GM18502 (cell line): ENCODE measurements around the gene RPRD1A.
A peak's percentile ranks its signal among the peaks of the same experiment; 100 is the strongest.
"Not testable (repeated sequence)": the region's sequence is repeated elsewhere in the genome, so short reads cannot be mapped to it uniquely, and the experiment has no call there.

ENCODE experiments used
- ATAC-seq: cut with Tn5 transposase; IDR thresholded peaks from one replicate; pipeline ENCODE4 v1.9.1; 2021; ENCODE audit warnings: mild to moderate bottlenecking; ENCODE audit not compliant: unreplicated experiment, poor library complexity

The RPRD1A gene

DNA sequence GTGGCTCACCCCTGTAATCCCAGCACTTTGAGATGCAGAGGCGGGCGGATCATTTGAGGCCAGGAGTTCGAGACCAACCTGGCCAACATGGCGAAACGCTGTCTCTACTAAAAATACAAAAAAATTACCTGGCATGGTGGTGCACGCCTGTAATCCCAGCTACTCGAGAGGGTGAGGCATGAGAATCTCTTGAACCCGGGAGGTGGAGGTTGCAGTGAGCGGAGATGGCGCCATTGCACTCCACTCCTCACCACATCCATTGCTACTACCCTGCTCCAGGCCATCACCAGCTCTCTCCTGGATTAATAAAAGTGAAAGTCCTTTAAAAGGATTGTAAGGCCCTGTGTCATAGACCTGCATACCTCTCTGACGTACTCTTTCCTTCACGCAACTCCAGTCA is 93.7 kb downstream of the RPRD1A start:
- no peak for ATAC-seq

DNA sequence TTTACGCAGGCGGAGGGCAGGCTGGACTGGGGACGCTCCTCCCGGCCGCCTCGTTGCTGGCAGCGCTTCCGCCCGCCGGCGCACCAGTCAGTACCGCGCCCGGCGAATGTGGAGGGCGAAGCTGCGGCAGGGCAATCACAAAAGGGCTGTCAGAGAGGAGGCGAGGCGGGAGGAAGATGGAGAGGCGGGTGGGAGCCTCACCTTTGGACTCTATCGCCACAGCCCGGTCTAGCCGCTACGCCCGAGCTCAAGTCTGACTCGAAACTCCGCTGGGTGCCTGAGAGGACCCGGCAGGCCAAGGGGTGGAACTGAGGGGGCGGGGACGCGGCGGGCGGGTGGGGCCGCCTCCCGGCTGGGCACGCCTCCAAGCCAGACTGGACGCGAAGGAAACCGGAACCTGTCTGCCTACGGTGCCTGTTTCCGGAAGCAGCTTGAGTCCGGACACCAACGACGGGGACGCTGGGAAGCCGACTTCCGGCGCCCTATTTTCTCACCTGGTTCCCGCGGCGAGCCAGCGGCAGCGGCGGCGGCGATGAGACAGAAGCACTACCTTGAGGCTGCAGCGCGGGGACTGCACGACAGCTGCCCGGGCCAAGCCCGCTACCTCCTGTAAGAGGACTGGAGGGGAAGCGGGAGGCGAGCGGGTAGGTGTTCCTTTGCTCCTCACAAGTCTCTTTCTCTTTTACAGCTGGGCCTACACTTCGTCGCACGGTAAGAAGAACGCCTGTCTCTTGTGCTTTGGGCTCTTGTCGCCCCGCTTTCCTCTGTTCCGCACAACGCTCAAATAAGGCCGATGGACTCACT is 95.0 kb downstream of the RPRD1A start, which contains the start of gene RMP24:
Gene RMP24 (plus strand): TSS at position 483 of the 804 bp plus-strand sequence.
- ATAC-seq: peak; percentile 96

DNA sequence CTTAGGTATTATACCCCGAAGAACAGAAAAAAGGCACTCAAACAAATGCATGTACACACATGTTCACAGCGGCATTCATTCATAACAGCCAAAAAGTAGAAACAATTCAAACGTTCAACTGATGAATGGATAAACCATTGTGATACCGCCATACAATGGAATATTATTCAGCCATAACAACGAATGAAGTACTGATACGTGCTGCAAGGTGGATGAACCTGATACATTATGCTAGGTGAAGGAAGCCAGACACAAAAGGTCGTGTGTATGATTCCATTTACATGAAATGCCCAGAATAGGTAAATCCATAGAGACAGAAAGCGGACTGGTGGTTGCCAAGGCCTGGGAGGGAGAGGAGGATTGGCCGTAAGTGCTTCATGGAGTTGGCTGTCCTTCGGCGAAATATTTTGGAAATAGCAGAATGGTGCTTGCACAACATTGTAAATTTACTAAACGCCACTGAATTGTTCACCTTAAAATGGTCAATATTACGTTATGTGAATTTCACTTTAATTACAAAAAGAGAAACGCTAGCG is 95.6 kb downstream of the RPRD1A start:
- peak; percentile 3 for ATAC-seq

DNA sequence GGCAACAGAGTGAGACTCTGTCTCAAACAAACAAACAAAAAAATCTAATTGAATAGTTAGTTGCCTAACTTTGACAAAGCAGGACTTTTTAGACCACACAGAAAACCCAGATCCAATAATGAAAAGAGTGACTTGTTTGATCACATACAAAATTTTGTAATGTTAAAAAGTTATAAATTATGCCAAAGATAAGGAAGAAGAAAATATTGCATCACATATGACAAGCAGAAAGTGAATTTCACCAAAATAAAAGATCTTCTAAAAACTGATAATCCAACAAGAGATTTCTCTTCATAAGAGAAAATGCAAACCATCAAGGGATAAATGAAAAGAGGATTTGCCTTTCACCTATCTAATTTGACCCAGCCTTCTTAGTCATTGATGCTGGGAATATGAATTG is 97.7 kb downstream of the RPRD1A start:
- ATAC-seq: no peak

DNA sequence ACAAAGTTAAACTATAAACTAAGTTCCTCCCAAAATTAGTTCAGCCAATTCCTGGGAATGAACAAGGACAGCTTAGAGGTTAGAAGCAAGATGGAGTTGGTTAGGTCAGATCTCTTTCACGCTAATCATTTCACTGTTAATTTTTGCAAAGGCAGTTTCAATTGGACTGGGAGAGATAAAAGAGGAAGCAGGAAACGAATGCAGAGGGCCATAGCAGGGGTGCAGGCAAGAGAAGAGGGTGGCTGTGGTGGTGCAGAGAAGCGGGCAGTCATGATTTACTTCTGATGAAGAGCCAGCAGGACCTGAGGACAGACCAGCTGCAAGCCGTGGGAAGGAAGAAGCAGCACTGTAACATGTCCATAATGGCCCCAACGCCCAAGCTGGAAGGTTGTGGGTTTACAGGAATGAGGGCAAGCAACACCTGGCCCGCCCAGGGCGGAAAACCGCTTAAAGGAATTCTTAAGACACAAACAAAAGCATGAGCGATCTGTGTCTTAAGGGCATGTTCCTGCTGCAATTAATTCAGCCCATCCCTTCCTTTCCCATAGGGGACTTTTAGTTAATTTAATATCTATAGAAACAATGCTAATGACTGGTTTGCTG is 99.0 kb downstream of the RPRD1A start:
- no peak for ATAC-seq

DNA sequence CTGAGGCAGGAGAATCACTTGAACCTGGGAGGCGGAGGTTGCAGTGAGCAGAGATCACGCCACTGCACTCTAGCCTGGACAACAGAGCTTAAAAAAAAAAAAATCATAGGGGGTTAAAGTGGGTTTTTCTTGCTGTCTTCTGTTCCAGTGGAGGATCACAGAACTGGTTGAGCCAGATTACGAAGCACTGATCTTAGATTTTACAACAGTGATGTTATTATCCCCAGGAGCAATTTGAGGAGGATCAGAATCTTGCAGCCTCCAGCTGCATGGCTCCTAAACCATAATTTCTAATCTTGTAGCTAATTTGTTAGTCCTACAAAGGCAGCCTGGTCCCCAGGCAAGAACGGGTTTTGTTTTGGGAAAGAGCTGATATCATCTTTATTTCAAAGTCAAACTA is 99.5 kb downstream of the RPRD1A start:
- ATAC-seq: not testable (repeated sequence)

- no peak for ATAC-seq
Measured at GRCh38 chr18:35964319-35964718, 103.0 kb downstream of the RPRD1A start.

- ATAC-seq: no peak
Measured at GRCh38 chr18:35962320-35962719, 105.0 kb downstream of the RPRD1A start.

GRCh38 chr18:35956226-35956625 is 111.1 kb downstream of the RPRD1A start:
- ATAC-seq: no peak

- peak; percentile 70 for ATAC-seq
Measured at GRCh38 chr18:35953688-35954087, 113.7 kb downstream of the RPRD1A start.

DNA sequence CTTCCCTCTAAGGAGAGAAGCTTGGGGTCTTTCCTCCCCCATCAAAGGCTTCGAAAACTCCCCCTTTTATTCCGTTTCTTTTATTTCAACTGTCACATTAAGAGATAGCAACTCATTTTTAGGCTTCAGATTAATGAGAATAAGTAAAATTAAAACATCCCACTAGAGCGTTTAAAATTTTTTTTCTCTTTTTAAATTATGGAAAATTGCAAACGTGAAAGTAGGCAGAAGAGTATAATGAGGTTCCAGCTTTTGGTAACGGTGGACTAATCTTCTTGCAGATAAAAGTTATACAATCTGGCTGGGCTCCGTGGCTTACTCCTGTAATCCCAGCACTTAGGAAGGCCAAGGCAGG is 116.8 kb downstream of the RPRD1A start:
- no peak for ATAC-seq

DNA sequence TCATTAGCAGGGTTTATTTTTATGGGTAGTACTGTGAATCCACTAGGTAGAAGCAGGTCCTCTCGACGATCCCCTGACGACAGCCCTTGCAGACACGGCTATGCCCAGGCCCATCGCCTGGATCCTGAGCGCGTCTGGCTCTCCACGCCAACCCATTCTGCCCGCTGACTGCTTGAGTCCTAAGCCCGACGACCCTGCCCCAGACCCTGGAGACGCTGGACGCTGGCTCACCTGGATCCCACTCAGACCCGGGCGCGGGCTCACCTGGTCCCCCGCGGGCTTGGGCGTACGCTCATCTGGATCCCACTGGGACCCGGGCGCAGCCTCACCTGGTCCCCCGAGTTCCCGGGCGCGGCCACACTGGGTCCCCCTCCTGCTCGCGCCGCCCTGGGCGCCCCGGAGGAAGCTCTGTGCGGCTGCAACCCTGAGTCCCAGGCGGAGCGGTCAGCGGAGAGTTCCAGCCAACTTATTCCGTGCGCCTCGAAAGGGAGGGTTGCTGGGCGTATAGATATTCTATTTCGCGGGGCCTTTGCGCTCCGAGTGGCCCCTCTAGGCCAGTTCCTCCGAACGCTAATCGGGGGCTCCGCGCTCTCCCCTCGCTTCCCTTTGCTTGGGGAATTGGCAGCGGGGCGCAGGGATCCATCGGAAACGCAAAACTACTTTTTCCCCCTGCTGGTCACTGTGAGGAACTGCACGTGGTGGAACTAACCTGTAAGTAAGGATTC is 117.3 kb downstream of the RPRD1A start:
- peak; percentile 86 for ATAC-seq

DNA sequence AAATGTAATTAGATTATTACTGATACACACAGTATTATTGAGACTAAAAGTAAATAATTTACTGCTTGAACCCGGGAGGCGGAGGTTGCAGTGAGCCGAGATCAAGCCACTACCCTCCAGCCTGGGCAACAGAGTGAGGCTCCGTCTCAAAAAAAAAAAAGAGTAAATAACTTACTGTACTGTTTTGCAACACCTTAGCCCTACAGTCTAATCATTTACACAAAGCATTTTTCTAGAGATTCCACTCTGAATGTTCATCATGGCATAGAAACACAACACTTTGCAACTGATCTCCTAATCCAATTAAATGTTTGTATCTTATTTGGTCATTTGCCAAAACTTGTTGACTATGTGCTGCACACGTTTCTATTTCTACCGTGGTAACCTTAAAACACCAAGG is 118.3 kb downstream of the RPRD1A start:
- ATAC-seq: no peak

GRCh38 chr18:35948080-35948479 is 119.3 kb downstream of the RPRD1A start:
- no peak for ATAC-seq

DNA sequence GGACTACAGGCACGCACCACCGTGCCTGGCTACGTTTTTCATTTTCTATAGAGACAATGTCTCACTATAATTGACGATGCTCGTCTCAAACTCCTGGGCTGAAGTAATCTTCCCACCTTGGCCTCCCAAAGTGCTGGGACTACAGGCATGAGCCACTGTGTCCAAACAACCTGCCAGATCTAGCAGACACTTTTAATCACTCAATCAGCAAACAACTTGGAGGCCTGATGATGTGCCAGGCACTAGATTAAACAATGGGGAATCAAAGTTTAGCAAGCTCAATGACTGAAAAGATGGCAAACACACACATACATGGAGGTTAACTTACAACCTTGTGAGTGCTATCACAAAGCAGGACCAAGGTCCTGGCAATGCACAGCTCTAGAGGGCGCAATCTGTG is 124.7 kb downstream of the RPRD1A start:
- ATAC-seq: no peak

DNA sequence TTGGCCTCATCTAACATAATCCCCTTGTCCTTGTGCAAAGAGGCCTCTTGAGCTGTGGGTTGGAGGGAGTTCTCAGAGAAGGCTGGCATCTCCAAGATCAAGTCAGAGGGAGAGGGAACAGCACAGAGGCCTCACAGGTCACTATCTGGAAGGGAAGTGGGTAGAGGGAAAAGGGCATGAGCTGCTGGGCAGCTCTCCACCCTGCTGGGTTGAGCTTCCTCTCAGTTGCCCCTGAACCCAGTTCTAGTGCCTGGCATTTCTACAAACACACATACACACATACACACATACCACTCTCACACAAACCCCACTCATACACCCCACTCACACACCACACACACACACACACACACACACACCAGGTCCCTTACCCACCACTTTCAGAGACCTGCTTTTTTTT is 125.2 kb downstream of the RPRD1A start:
- ATAC-seq: no peak

GRCh38 chr18:35941299-35941698 is 126.1 kb downstream of the RPRD1A start:
- no peak for ATAC-seq
